ENCODE measurements around the gene CHRNA7.

Gene CHRNA7

GRCh38 chr15:32129815-32130214 is 99.5 kb downstream of the CHRNA7 start:
- no peak overlapping the region for H3K4me2 ChIP-seq (ENCODE audit: low read length)
- no peaks in the 10 kb centered on the region for H3K9me3 ChIP-seq (ENCODE audit: control insufficient read depth, insufficient read depth, low read length)
- no peaks in the 10 kb centered on the region for H3K4me1 ChIP-seq (ENCODE audit: control insufficient read depth, low read length)
- H3K27me3 ChIP-seq (ENCODE audit: control insufficient read depth, low read length): no peaks in the 10 kb centered on the region
- H3K4me3 ChIP-seq (ENCODE audit: low read length): no peak overlapping the region
- H3K36me3 ChIP-seq (ENCODE audit: control insufficient read depth, low read length): no peaks in the 10 kb centered on the region
- no peaks in the 10 kb centered on the region for H4K20me1 ChIP-seq (ENCODE audit: control insufficient read depth, insufficient read depth, low read depth, low read length)
- no peak overlapping the region for H3K27ac ChIP-seq (ENCODE audit: low read depth, low read length)
- H3F3A ChIP-seq (ENCODE audit: control insufficient read depth, insufficient read depth): no peaks in the 10 kb centered on the region
- TF ChIP-seq EZH2phosphoT487 (IDR thresholded peaks at IDR 0.05; ENCODE audit: borderline replicate concordance, low read length) (no peak), CTCF (IDR thresholded peaks at IDR 0.05; ENCODE audit: low read depth, low read length, poor library complexity, severe bottlenecking) (no peak)
- no peaks in the 10 kb centered on the region for H3K79me2 ChIP-seq (ENCODE audit: control insufficient read depth, low read length)
- no peaks in the 10 kb centered on the region for H3K9me2 ChIP-seq (replicated peaks; ENCODE audit: control insufficient read depth, low read length)

- H3K79me2 ChIP-seq (ENCODE audit: control insufficient read depth, low read length): no peaks in the 10 kb centered on the region
- H3K36me3 ChIP-seq (ENCODE audit: control insufficient read depth, low read length): no peaks in the 10 kb centered on the region
- H3K9me3 ChIP-seq (ENCODE audit: control insufficient read depth, insufficient read depth, low read length): no peaks in the 10 kb centered on the region
- TF ChIP-seq EZH2phosphoT487 (IDR thresholded peaks at IDR 0.05; ENCODE audit: borderline replicate concordance, low read length) (no peak), CTCF (IDR thresholded peaks at IDR 0.05; ENCODE audit: low read depth, low read length, poor library complexity, severe bottlenecking) (peak; percentile 20)
- no peak overlapping the region for H3K27ac ChIP-seq (ENCODE audit: low read depth, low read length)
- no peaks in the 10 kb centered on the region for H3K27me3 ChIP-seq (ENCODE audit: control insufficient read depth, low read length)
- no peak overlapping the region for H3K4me3 ChIP-seq (ENCODE audit: low read length)
- no peak overlapping the region for H3K4me2 ChIP-seq (ENCODE audit: low read length)
- no peaks in the 10 kb centered on the region for H4K20me1 ChIP-seq (ENCODE audit: control insufficient read depth, insufficient read depth, low read depth, low read length)
- H3K9me2 ChIP-seq (replicated peaks; ENCODE audit: control insufficient read depth, low read length): no peaks in the 10 kb centered on the region
- no peaks in the 10 kb centered on the region for H3F3A ChIP-seq (ENCODE audit: control insufficient read depth, insufficient read depth)
- no peaks in the 10 kb centered on the region for H3K4me1 ChIP-seq (ENCODE audit: control insufficient read depth, low read length)
Measured at GRCh38 chr15:32130823-32131222, 100.5 kb downstream of the CHRNA7 start.

- no peaks in the 10 kb centered on the region for H3K4me1 ChIP-seq (ENCODE audit: control insufficient read depth, low read length)
- no peaks in the 10 kb centered on the region for H4K20me1 ChIP-seq (ENCODE audit: control insufficient read depth, insufficient read depth, low read depth, low read length)
- H3K27ac ChIP-seq (ENCODE audit: low read depth, low read length): no peak overlapping the region
- H3F3A ChIP-seq (ENCODE audit: control insufficient read depth, insufficient read depth): no peaks in the 10 kb centered on the region
- TF ChIP-seq CTCF (IDR thresholded peaks at IDR 0.05; ENCODE audit: low read depth, low read length, poor library complexity, severe bottlenecking) (no peak), EZH2phosphoT487 (IDR thresholded peaks at IDR 0.05; ENCODE audit: borderline replicate concordance, low read length) (no peak)
- H3K27me3 ChIP-seq (ENCODE audit: control insufficient read depth, low read length): no peaks in the 10 kb centered on the region
- no peak overlapping the region for H3K4me2 ChIP-seq (ENCODE audit: low read length)
- no peaks in the 10 kb centered on the region for H3K36me3 ChIP-seq (ENCODE audit: control insufficient read depth, low read length)
- H3K9me3 ChIP-seq (ENCODE audit: control insufficient read depth, insufficient read depth, low read length): no peaks in the 10 kb centered on the region
- H3K4me3 ChIP-seq (ENCODE audit: low read length): no peak overlapping the region
- no peaks in the 10 kb centered on the region for H3K9me2 ChIP-seq (replicated peaks; ENCODE audit: control insufficient read depth, low read length)
- H3K79me2 ChIP-seq (ENCODE audit: control insufficient read depth, low read length): no peaks in the 10 kb centered on the region
Measured at GRCh38 chr15:32131803-32132202, 101.5 kb downstream of the CHRNA7 start.

DNA sequence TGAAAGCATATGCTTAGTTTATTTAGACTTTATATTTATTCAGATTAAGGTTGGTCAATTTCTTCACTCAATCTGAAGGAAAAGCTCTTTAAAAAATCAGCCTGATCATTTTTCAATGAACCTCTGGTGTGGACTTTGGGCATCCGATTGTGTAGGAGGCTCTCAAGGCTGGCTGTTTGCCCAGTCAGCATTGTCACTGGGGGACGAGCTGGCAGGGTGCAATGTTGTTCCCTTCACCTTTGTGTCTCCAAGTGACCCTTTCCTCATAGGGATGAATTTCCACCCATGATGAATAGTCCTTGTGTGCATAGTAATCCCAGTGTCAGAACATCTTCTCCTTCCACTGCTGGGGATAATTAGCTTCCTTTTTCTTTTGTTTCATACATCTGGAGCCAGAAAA is 102.5 kb downstream of the CHRNA7 start:
- H3K79me2 ChIP-seq (ENCODE audit: control insufficient read depth, low read length): no peaks in the 10 kb centered on the region
- H4K20me1 ChIP-seq (ENCODE audit: control insufficient read depth, insufficient read depth, low read depth, low read length): no peaks in the 10 kb centered on the region
- H3K4me2 ChIP-seq (ENCODE audit: low read length): no peak overlapping the region
- H3F3A ChIP-seq (ENCODE audit: control insufficient read depth, insufficient read depth): no peaks in the 10 kb centered on the region
- TF ChIP-seq EZH2phosphoT487 (IDR thresholded peaks at IDR 0.05; ENCODE audit: borderline replicate concordance, low read length) (no peak), CTCF (IDR thresholded peaks at IDR 0.05; ENCODE audit: low read depth, low read length, poor library complexity, severe bottlenecking) (no peak)
- no peaks in the 10 kb centered on the region for H3K9me3 ChIP-seq (ENCODE audit: control insufficient read depth, insufficient read depth, low read length)
- no peaks in the 10 kb centered on the region for H3K4me1 ChIP-seq (ENCODE audit: control insufficient read depth, low read length)
- H3K9me2 ChIP-seq (replicated peaks; ENCODE audit: control insufficient read depth, low read length): no peaks in the 10 kb centered on the region
- no peak overlapping the region for H3K27ac ChIP-seq (ENCODE audit: low read depth, low read length)
- H3K27me3 ChIP-seq (ENCODE audit: control insufficient read depth, low read length): no peaks in the 10 kb centered on the region
- no peaks in the 10 kb centered on the region for H3K36me3 ChIP-seq (ENCODE audit: control insufficient read depth, low read length)
- H3K4me3 ChIP-seq (ENCODE audit: low read length): no peak overlapping the region
